Caco-2 (cell line): ENCODE results near the gene CACNB1. TPM values are rescaled to one million over a fixed set of nuclear protein-coding genes. Genes with fewer than 3 reads are reported as not detected.
A peak's percentile ranks its signal among the peaks of the same experiment; 100 is the strongest.

ENCODE experiments used
- BruUV-seq: library from RNA; stranded (reverse); fragments of 400-500 nt; replicated peaks from 2 replicates; lab custom pipeline; 2021; lab: Mats Ljungman, UMichigan
- CTCF ChIA-PET: fragments of 300-600 bp; sonication (Branson Sonifier 250); formaldehyde crosslinking; loops from one replicate; lab custom pipeline; 2022; ENCODE audit warnings: antibody characterized with exemption; lab: Charles Lee
- POLR2A ChIA-PET: fragments of 300-600 bp; sonication (Branson Sonifier 250); formaldehyde crosslinking; loops from one replicate; lab custom pipeline; 2022; ENCODE audit warnings: antibody characterized with exemption; lab: Charles Lee
- DNase-seq, 2 experiments: peaks; one replicate each; pipeline versions ENCODE4 v3.0.0 to v3.0.0-alpha.2; 2020 to 2022
- H3K27me3 ChIP-seq: replicated peaks from 2 replicates; pipeline ENCODE4 v1.6.0; 2011; ENCODE audit warnings: low read length; ENCODE audit not compliant: control insufficient read depth, insufficient read depth
- H3K36me3 ChIP-seq: 2 replicates; pipeline ENCODE4 v1.5.1; 2011; ENCODE audit warnings: low read length; ENCODE audit not compliant: control insufficient read depth, insufficient read depth
- H3K4me1 ChIP-seq: fragments of 250-450 bp; sonication (Bioruptor Pico); 2 replicates; pipeline ENCODE4 v1.5.1; 2020; ENCODE audit warnings: mild to moderate bottlenecking
- H3K4me3 ChIP-seq: 2 replicates; pipeline ENCODE4 v1.5.1; 2011; ENCODE audit warnings: low read depth, mild to moderate bottlenecking, control low read depth, low read length
- H3K9me3 ChIP-seq: fragments of 250-450 bp; sonication (Bioruptor Pico); 2 replicates; pipeline ENCODE4 v1.5.1; 2020; ENCODE audit warnings: mild to moderate bottlenecking, moderate library complexity
- H3K27ac Mint-ChIP-seq: one replicate; pipeline ENCODE4 v1.8.0; 2022; ENCODE audit warnings: mixed read lengths; ENCODE audit not compliant: unreplicated experiment
- H3K27me3 Mint-ChIP-seq: one replicate; pipeline ENCODE4 v1.8.0; 2022; ENCODE audit warnings: mixed read lengths; ENCODE audit not compliant: insufficient read depth, unreplicated experiment
- H3K36me3 Mint-ChIP-seq: one replicate; pipeline ENCODE4 v1.8.0; 2022; ENCODE audit warnings: mild to moderate bottlenecking, mixed read lengths; ENCODE audit not compliant: insufficient read depth, unreplicated experiment
- H3K4me1 Mint-ChIP-seq: one replicate; pipeline ENCODE4 v1.8.0; 2022; ENCODE audit warnings: low read depth, mixed read lengths; ENCODE audit not compliant: unreplicated experiment
- H3K4me3 Mint-ChIP-seq: one replicate; pipeline ENCODE4 v1.8.0; 2022; ENCODE audit warnings: mild to moderate bottlenecking, moderate library complexity, mixed read lengths; ENCODE audit not compliant: unreplicated experiment
- H3K9me3 Mint-ChIP-seq: one replicate; pipeline ENCODE4 v1.8.0; 2022; ENCODE audit warnings: mixed read lengths; ENCODE audit not compliant: unreplicated experiment
- CTCF ChIP-seq, 2 experiments: fragments of 200-600 bp in 1 of 2; IDR thresholded peaks; 1 replicate in 1 of 2; 2 replicates in 1 of 2; pipeline versions ENCODE4 v1.5.1 to v1.8.0; 2011 to 2022; ENCODE audit warnings: antibody characterized with exemption in 1 of 2, control low read depth in 1 of 2, inconsistent platforms in 1 of 2, low read depth in 1 of 2, low read length in 1 of 2, mild to moderate bottlenecking in 1 of 2, moderate library complexity in 1 of 2; ENCODE audit not compliant: insufficient read depth in 1 of 2, severe bottlenecking in 1 of 2, unreplicated experiment in 1 of 2
- intact Hi-C: fragments of 100-400 bp; cut with micrococcal nuclease; formaldehyde crosslinking; loops from one replicate; pipeline ENCODE4 v1.10.0; 2022; ENCODE audit not compliant: unreplicated experiment
- total RNA-seq: library from RNA; stranded (reverse); gene quantifications from 2 replicates; pipeline ENCODE4 v1.2.3, GENCODE V29; 2022

CACNB1 gene
- total RNA-seq, 1 experiment from 2014 or later: 7.0 TPM

GRCh38 chr17:39240631-39241030 is 43.2 kb upstream of the CACNB1 start:
- DNase-seq: no peak
- BruUV-seq: no TSS peak
- H3K4me3 Mint-ChIP-seq: no peak overlapping the region
- no peaks in the 10 kb centered on the region for H3K36me3 Mint-ChIP-seq
- Histone ChIP-seq H3K4me1 (no peaks in the 10 kb centered on the region), H3K27me3 (no peaks in the 10 kb centered on the region), H3K4me3 (no peak overlapping the region), H3K36me3 (no peaks in the 10 kb centered on the region), H3K9me3 (no peaks in the 10 kb centered on the region)
- ChIA-PET POLR2A (interaction anchor here (1.2 kb wide), 1 partner anchor 41 kb away, joined by 3 read pairs; the partner anchor contains the start of gene RPL19), CTCF (no interaction called here)
- no peaks in the 10 kb centered on the region for H3K27me3 Mint-ChIP-seq
- no peaks in the 10 kb centered on the region for H3K4me1 Mint-ChIP-seq
- no peak for TF ChIP-seq CTCF (IDR thresholded peaks at IDR 0.05; ENCODE audit: insufficient read depth in 1 of 2, low read depth in 1 of 2, low read length in 1 of 2, severe bottlenecking in 1 of 2, unreplicated experiment in 1 of 2)
- intact Hi-C loops: no loop called here
- no peak overlapping the region for H3K27ac Mint-ChIP-seq
- no peaks in the 10 kb centered on the region for H3K9me3 Mint-ChIP-seq

GRCh38 chr17:39239640-39240314 is 42.3 kb upstream of the CACNB1 start:
- H3K27me3 ChIP-seq: no peaks in the 10 kb centered on the region
- intact Hi-C loops: no loop called here
- no TSS peak for BruUV-seq
- no peaks in the 10 kb centered on the region for H3K36me3 ChIP-seq
- Mint-ChIP-seq H3K27ac (no peak overlapping the region), H3K27me3 (no peaks in the 10 kb centered on the region), H3K4me3 (no peak overlapping the region), H3K36me3 (no peaks in the 10 kb centered on the region), H3K9me3 (no peaks in the 10 kb centered on the region), H3K4me1 (no peaks in the 10 kb centered on the region)
- ChIA-PET CTCF (interaction anchor here (0.6 to 1.1 kb wide), 3 partner anchors 26 to 278 kb away, joined by 3 to 5 read pairs (median 3); no protein-coding TSS in a partner anchor), POLR2A (interaction anchor here (1.2 kb wide), 1 partner anchor 40 kb away, joined by 3 read pairs; the partner anchor contains the start of gene RPL19)
- H3K4me1 ChIP-seq: no peaks in the 10 kb centered on the region
- TF ChIP-seq CTCF (IDR thresholded peaks at IDR 0.05; ENCODE audit: insufficient read depth in 1 of 2, low read depth in 1 of 2, low read length in 1 of 2, severe bottlenecking in 1 of 2, unreplicated experiment in 1 of 2): peak; percentile 75 to 90
- peak; percentile 69 to 82 for DNase-seq
- H3K4me3 ChIP-seq: no peak overlapping the region
- H3K9me3 ChIP-seq: no peaks in the 10 kb centered on the region

- Histone ChIP-seq H3K4me3 (no peak overlapping the region), H3K9me3 (no peaks in the 10 kb centered on the region), H3K4me1 (no peaks in the 10 kb centered on the region), H3K36me3 (no peaks in the 10 kb centered on the region), H3K27me3 (no peaks in the 10 kb centered on the region)
- H3K36me3 Mint-ChIP-seq: no peaks in the 10 kb centered on the region
- BruUV-seq: no TSS peak
- H3K4me3 Mint-ChIP-seq: no peak overlapping the region
- CTCF ChIA-PET: interaction anchor here (0.7 to 1.2 kb wide), 5 partner anchors 13 to 74 kb away, joined by 4 to 8 read pairs (median 6); partner anchors contain the start of genes RPL19 and STAC2
- no peak for TF ChIP-seq CTCF (IDR thresholded peaks at IDR 0.05; ENCODE audit: insufficient read depth in 1 of 2, low read depth in 1 of 2, low read length in 1 of 2, severe bottlenecking in 1 of 2, unreplicated experiment in 1 of 2)
- no peaks in the 10 kb centered on the region for H3K9me3 Mint-ChIP-seq
- no peaks in the 10 kb centered on the region for H3K4me1 Mint-ChIP-seq
- intact Hi-C loops: no loop called here
- H3K27me3 Mint-ChIP-seq: no peaks in the 10 kb centered on the region
- no peak for DNase-seq
- POLR2A ChIA-PET: no interaction called here
- no peak overlapping the region for H3K27ac Mint-ChIP-seq
Measured at GRCh38 chr17:39238311-39238972, 41.0 kb upstream of the CACNB1 start.
